Colonic mucosa (tissue), 4 donors: Measurements from ENCODE around the gene ADGRB3. TPM values are rescaled to one million over a fixed set of nuclear protein-coding genes. Genes with fewer than 3 reads are reported as not detected.

ENCODE experiments used
- DNase-seq: peaks from one replicate; pipeline ENCODE4 v3.0.0-alpha.2; 2020
- H3K27ac ChIP-seq: fragments of 200-600 bp; one replicate; pipeline ENCODE4 v1.8.0; 2021
- H3K27me3 ChIP-seq: fragments of 200-600 bp; one replicate; pipeline ENCODE4 v1.8.0; 2021
- H3K36me3 ChIP-seq: fragments of 200-600 bp; one replicate; pipeline ENCODE4 v1.8.0; 2021
- H3K4me1 ChIP-seq: fragments of 200-600 bp; one replicate; pipeline ENCODE4 v1.8.0; 2021; ENCODE audit warnings: mild to moderate bottlenecking
- H3K4me3 ChIP-seq: fragments of 200-600 bp; one replicate; pipeline ENCODE4 v1.8.0; 2021
- H3K9ac ChIP-seq, 2 donors: one replicate each; pipeline ENCODE4 v1.7.0; 2013; ENCODE audit warnings: control low read depth in 2 of 2, low read depth in 2 of 2, low read length in 2 of 2
- H3K9me3 ChIP-seq: fragments of 200-600 bp; one replicate; pipeline ENCODE4 v1.8.0; 2021
- intact Hi-C: fragments of 100-400 bp; cut with DNase I; formaldehyde crosslinking; loops from one replicate; pipeline ENCODE4 v1.14.1; 2022
- total RNA-seq, 2 donors: library from RNA; stranded (reverse); fragmentation: NEBNext Ultra II Directional in 1 of 2; extraction: Animal tissue kit (Norgen Biotek cat#: 25700) in 1 of 2; gene quantifications; one replicate each; pipeline ENCODE4 v1.2.1, GENCODE V29; 2021
- TF ChIP-seq, protein P1 (sequence below): fragments of 200-600 bp; IDR thresholded peaks from one replicate; pipeline ENCODE4 v1.8.0; 2022; ENCODE audit warnings: antibody characterized with exemption, mild to moderate bottlenecking
- donor health status: healthy.
- donor health status: DM: no; HTN: no; CAD: no.
- donor health status: DM: no; HTN: no; CAD: no.

The ADGRB3 gene
- total RNA-seq, 2 donors from 2014 or later, result 0.42 to 0.98 TPM

DNA sequence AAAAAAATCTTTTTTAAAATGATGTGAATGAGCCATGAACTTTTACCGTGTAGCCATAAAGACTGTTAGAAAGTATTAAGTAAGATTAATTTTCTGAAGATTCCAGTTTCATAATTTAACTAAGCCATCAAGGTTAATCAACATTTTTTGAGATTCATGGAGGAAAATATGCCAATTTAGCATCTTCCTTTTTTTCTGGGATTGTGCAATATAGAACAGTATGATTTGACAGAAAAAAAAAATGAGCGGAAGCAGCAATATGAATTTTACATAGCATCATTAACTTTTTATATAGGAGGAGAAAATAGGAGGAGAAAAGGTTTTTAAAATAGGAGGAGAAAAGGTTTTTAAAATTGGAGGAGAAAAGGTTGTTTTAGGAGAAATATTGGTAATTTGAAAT, 306.3 kb downstream of the ADGRB3 start:
- TF ChIP-seq, protein P1, sequence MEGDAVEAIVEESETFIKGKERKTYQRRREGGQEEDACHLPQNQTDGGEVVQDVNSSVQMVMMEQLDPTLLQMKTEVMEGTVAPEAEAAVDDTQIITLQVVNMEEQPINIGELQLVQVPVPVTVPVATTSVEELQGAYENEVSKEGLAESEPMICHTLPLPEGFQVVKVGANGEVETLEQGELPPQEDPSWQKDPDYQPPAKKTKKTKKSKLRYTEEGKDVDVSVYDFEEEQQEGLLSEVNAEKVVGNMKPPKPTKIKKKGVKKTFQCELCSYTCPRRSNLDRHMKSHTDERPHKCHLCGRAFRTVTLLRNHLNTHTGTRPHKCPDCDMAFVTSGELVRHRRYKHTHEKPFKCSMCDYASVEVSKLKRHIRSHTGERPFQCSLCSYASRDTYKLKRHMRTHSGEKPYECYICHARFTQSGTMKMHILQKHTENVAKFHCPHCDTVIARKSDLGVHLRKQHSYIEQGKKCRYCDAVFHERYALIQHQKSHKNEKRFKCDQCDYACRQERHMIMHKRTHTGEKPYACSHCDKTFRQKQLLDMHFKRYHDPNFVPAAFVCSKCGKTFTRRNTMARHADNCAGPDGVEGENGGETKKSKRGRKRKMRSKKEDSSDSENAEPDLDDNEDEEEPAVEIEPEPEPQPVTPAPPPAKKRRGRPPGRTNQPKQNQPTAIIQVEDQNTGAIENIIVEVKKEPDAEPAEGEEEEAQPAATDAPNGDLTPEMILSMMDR, result no peak

DNA sequence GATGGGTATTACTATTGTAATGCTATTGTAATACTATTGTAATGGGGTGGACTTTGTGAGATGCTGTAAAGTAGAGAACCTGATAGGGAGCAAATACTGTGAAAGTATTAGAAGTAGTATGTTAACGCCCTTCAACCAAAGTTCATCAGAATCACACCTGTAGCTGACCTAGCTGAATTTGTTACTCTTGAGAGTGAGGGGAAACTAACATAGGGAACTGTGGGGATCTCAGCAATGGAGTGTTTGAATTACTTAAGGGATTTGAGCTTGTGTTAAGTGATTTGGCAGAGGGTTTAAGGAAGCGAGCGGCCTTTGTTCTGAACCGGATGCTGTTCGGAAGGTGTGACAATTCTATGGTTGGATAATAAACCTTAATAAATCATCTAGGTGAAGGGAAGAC, 312.6 kb downstream of the ADGRB3 start:
- Histone ChIP-seq H3K4me1 (no peaks in the 10 kb centered on the region), H3K9ac (no peak overlapping the region), H3K9me3 (no peaks in the 10 kb centered on the region), H3K27ac (no peak overlapping the region), H3K27me3 (no peaks in the 10 kb centered on the region), H3K4me3 (no peak overlapping the region), H3K36me3 (no peaks in the 10 kb centered on the region)
- no peak for DNase-seq
- TF ChIP-seq, protein P1, result no peak
- intact Hi-C loops, result no loop called here

More for the DNA sequence above, 306.3 kb downstream of the ADGRB3 start:
- H3K4me1 ChIP-seq, result no peaks in the 10 kb centered on the region
- no peaks in the 10 kb centered on the region for H3K36me3 ChIP-seq
- no peaks in the 10 kb centered on the region for H3K27me3 ChIP-seq
- no peak overlapping the region for H3K4me3 ChIP-seq
- intact Hi-C loops, result no loop called here
- H3K27ac ChIP-seq, result no peak overlapping the region
- no peak for DNase-seq
- H3K9ac ChIP-seq, result no peak overlapping the region
- no peaks in the 10 kb centered on the region for H3K9me3 ChIP-seq

DNA sequence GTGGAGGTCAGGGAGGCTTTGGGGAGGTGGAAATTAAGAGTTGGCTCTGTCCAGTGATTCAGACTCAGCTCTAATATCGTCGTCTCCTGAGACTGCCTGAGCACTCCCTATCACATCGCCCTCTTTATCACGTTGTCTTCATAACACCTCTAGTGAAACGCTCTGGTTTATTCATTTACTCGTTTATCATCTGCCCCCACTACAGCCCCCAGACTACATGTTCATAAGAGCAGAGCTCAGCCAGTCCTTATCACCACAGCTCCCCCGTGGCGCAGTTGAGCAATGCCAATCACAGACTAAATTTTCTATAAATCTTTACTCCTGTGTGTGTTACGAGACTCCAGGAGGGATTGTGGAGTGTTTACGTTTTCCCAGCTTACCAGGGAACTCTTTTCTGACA, 316.2 kb downstream of the ADGRB3 start:
- no peak overlapping the region for H3K27ac ChIP-seq
- H3K4me3 ChIP-seq, result no peak overlapping the region
- intact Hi-C loops, result no loop called here
- DNase-seq, result no peak
- no peaks in the 10 kb centered on the region for H3K9me3 ChIP-seq
- H3K9ac ChIP-seq, result no peak overlapping the region
- no peaks in the 10 kb centered on the region for H3K27me3 ChIP-seq
- H3K36me3 ChIP-seq, result no peaks in the 10 kb centered on the region
- TF ChIP-seq, protein P1, result no peak
- H3K4me1 ChIP-seq, result no peaks in the 10 kb centered on the region

DNA sequence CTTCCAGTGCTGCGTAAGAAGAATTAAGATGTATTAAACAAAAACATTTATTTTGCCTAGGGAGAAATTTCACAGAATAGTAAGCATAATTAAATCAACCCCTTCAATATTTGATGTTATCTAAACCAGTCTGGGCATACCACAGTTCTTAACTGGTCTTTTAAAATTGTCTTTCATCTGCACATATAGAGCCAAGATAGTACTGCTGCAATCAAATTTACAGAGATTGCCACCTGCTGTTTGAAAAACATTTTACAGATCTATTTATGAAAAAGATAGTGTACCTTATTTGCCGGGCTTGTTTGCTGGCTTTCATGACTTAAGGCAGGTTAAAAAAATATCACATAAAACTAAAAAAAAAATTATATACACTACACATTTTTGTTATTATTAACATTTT, 323.2 kb downstream of the ADGRB3 start:
- Histone ChIP-seq H3K27ac (no peak overlapping the region), H3K9ac (no peak overlapping the region), H3K27me3 (no peaks in the 10 kb centered on the region), H3K9me3 (no peaks in the 10 kb centered on the region), H3K4me3 (no peak overlapping the region), H3K4me1 (no peaks in the 10 kb centered on the region), H3K36me3 (no peaks in the 10 kb centered on the region)
- intact Hi-C loops, result no loop called here
- no peak for DNase-seq
- TF ChIP-seq, protein P1, result no peak

DNA sequence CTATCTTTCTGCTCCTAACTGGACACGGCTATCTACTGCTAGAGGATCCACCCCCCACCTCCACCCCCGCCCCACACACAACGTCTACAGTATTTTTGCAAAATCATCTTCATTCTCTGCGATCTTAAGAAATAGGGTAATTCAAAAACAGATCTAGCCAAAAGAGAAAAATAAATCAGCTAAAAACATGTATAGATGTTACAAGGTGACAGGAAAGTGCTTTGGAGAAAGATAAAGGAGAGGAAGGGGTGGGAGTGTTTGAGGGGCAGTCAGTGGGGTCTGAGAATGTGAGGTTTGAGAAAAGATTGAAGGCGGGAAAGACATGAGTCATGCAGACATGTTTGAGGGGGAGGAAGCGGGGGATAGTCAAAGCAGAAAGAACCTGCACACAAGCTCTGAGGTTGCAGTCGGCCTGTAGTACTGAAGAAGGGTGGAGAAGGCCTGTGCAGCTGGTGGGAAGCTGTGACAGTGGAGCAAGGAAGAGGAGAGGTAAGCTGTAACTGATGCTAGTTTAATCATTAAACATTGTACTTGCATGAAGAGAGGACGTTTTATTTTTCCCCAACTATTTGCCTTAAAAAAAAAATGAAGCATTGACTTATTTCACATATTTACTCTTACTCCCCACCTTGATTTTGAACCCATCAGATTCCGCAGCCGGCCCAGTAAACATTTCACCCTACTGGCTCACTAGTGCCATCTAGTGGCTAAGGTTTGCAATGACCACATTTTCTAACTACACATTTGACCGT, 332.6 kb downstream of the ADGRB3 start:
- TF ChIP-seq, protein P1, result peak; percentile 79
- intact Hi-C loops, result loop anchor here (10.0 kb wide), 1 partner anchor 333 kb away; the partner anchor contains the start of gene ADGRB3
- Histone ChIP-seq H3K36me3 (no peaks in the 10 kb centered on the region), H3K27me3 (no peaks in the 10 kb centered on the region), H3K4me1 (no peaks in the 10 kb centered on the region), H3K9me3 (no peaks in the 10 kb centered on the region), H3K9ac (no peak overlapping the region), H3K4me3 (no peak overlapping the region), H3K27ac (no peak overlapping the region)
- DNase-seq, result peak; percentile 67
